OCI-LY1 (cell line): ENCODE results near the gene GNAZ.

Experiments
- EZH2 ChIP-seq: fragments of 200-600 bp; sonication (generic), shearing (Covaris generic); IDR thresholded peaks from 2 replicates; pipeline ENCODE4 v1.8.0; 2017; ENCODE audit warnings: borderline replicate concordance, mixed run types, mild to moderate bottlenecking, antibody characterized with exemption, low read length, moderate library complexity, mixed read lengths
- TF ChIP-seq, protein P1 (sequence below): fragments of 200-600 bp; sonication (generic), shearing (Covaris generic); IDR thresholded peaks from 2 replicates; pipeline ENCODE4 v1.5.1; 2017; ENCODE audit warnings: mild to moderate bottlenecking, antibody characterized with exemption, low read length, moderate library complexity, mixed read lengths

DNA sequence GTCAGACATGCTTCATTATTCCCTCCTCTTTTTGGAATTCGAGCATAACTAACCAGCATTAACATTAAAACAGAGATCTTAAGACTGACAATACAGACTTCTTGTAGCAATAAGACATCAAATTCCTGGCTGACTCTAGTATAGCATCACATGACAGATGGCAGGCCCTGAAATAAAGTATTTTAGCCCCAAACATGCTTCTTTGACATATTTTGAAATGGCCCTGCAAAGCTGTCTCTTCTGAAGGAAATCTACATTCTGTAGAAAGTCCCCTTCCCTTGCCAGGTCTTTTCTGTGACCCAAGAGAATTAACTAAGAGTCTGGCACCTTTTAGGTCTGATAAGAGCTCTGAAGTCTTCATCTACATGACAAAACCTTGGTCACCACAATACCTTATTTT lies 38.5 kb upstream of the GNAZ start:
- TF ChIP-seq, protein P1, sequence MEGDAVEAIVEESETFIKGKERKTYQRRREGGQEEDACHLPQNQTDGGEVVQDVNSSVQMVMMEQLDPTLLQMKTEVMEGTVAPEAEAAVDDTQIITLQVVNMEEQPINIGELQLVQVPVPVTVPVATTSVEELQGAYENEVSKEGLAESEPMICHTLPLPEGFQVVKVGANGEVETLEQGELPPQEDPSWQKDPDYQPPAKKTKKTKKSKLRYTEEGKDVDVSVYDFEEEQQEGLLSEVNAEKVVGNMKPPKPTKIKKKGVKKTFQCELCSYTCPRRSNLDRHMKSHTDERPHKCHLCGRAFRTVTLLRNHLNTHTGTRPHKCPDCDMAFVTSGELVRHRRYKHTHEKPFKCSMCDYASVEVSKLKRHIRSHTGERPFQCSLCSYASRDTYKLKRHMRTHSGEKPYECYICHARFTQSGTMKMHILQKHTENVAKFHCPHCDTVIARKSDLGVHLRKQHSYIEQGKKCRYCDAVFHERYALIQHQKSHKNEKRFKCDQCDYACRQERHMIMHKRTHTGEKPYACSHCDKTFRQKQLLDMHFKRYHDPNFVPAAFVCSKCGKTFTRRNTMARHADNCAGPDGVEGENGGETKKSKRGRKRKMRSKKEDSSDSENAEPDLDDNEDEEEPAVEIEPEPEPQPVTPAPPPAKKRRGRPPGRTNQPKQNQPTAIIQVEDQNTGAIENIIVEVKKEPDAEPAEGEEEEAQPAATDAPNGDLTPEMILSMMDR: no peak
- no peak for TF ChIP-seq EZH2
